GM19452 (cell line): Measurements from ENCODE around the gene CMIP.

ENCODE experiments used
- ATAC-seq: cut with Tn5 transposase; IDR thresholded peaks from one replicate; pipeline ENCODE4 v1.9.1; 2021; ENCODE audit not compliant: unreplicated experiment

Gene CMIP

DNA sequence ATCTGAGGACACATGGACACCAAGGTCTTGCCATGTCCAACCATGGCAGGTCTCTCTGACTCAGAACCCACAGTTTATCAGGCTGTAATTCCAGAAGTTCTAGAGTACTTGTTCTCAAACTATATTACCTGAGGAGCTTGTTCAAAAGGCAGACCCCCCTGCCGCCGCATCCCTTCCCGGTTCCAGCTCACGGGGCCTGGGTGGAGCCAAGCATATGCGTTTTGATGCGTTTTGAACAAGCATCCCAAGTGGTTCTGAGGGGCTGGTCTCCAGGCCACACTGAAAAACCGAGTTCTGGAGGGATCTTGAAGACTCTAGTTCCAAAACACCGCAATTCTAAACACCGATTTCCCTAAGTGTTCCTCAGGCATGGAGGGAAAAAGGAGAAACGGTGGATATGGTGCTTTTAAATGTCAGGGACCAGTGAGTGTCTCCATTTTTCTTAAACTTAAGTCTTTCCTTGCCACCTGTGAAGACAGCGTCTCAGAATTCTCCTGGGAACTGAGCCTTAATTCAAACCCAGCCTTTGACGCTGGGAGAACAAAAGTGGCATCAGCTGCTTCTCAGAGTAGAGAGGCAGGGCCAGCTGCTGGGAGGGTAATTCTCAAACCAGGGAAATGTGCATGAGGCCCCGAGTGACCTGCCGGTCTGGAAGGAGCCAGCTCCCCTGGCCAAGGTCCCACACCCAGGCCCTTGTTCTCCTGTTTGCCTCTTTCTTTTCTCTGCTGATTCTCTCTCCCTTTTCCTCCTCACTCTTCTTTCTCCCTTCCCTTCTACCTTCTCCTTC, 250.1 kb downstream of the CMIP start:
- ATAC-seq: no peak

DNA sequence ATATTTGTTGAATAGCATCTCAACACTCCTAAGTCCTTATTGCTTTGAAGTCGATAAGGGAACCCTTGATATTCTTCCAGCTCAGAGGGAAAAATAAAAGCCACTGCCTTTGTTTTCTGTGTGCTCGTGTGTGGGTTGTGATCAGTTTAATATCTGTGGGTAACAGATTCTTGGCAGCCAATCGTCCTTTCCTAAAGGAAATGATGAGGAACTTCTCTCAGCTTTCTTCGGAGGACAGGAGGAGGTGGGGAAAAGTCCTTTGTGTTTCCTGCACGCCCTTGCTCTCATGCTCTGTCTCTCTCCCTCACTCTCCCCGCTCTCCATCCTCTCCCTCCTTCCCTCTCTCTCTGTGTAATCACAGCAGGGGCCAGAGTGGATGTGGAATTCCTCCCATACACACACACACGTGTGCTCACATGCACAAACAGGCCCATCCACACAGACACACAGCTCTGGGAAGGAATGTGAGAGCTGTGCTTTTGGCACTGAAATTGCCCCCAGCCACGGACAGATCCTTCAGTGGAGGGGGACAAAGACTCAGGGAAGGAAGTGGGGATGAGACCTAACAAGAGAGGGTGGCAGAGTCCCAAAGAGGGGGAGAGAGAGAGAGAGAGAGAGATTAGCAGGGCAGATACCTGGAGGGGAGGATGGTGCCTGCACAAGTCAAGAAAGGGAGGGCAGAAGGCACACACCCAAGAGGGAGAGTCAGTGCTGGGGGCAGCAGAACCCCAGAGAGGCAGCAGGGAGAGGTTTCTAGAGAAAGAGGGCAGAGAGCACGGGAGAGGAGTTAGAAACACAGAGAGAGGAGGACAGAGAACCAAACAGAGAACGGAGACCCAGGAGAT, 250.9 kb downstream of the CMIP start:
- ATAC-seq: no peak

DNA sequence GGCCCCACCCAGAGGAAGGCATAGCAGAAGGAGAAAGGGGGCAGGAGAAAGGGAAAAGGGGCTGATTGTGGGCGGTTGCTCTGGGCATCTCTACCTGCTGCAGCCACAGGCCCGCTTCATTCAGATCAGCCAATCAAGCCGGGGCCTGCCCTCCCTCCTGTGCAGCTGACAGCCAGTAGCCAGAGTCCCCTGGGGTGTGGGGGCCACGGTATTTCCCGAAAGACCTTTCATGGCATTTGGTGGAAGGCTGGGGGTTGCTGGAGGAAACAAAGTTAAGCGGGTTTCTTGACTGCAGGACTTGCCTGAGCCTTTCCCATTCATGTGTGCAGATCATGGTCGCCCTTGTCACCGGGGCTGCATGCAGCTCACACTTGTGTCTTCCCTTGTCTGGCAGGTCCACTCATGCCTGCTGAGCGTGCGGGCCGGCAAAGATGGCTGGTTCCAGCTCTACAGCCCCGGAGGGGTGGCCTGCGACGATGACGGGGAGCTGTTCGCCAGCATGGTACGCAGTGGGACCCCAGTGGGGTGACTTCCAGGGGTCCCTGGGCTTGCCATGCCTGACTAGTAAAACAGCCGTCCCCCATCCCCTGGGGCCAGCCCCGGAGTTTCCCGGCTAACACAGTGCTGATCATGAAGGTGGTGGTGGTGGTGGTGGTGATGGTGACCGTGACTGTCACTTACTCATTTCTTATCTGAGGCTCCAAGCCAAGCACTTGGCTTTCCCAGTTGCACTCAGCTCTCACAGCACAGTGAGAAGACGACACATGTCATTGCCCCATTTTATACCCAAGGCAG, 251.8 kb downstream of the CMIP start:
- ATAC-seq: no peak

DNA sequence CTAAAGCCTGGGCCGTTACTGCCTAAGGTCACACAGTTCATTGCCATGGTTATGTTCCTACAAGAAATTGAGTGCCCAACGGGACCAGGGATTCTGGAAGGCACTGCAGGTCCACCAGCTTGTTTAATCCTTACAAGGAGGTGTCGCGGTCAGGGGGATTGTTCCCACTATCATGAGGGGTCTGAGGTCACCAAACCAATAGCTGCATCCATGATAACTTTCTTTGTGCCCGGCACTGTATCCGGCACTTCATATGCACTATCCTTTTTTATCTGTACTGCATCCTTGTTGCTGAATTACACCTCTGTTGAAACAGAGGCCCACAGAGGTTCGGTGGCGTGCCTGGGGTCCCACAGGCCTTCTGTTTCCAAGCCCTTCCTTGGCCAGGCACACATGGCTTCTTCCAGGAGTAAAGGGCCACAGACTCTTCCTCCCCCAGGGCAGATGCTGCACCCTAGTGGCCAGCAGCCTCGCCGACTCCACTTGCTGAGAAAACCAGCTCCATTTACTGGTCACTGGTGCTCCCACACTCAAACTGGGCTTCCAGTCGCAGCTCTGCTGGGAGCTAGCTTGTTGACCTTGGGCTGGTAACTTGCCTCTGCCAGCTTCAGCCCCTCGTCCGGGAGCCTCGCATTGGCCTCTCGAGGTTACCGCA, 252.5 kb downstream of the CMIP start:
- no peak for ATAC-seq

DNA sequence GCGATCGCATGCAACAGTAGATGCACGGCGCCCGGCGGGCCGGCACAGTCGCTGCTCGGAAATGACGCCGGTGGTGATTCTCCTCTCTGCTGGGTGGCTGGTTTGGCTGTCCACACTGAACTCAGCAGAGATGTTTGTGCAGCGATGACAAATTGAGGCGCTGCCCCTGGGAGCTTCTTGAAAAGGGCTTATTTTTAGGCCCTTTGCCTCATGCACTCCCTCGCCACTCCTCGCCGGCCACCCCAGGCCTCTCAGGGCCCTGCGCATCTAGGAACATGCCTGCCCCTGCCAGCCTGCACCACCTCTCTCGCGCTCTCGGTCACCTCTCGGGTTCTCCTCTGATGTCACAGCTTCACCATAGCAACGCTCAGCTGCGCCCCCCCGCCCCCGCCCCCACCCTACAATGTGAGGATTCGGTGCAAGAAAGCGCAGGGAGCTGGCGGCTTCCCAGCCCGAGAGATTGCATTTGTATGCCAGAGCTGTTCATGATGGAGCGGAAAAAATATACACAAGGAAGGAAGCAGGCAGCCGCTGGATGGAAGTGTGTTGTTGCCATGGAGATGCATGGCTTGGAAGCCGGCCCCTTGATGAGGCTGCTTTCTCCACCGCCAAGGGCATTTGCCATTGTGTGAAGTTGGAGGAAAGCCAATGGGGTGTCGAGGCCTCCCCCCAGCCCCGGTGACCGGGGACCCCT, 253.2 kb downstream of the CMIP start:
- no peak for ATAC-seq

DNA sequence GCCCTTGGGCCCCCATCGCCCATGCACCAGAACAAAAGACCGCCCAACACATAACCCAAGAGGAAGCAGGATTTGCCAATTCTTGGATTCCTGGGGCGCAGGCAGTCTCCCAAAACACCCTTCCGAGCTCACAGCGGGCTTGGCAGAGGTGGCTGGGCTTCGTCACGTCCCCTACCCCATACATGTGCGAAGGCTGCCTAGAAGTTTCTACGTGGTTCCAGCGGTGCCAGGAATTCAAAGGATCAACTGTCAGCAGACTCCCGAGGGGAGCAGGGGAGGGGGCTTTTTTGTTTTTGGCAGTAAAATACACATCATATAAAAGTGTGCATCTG, 253.7 kb downstream of the CMIP start:
- no peak for ATAC-seq

DNA sequence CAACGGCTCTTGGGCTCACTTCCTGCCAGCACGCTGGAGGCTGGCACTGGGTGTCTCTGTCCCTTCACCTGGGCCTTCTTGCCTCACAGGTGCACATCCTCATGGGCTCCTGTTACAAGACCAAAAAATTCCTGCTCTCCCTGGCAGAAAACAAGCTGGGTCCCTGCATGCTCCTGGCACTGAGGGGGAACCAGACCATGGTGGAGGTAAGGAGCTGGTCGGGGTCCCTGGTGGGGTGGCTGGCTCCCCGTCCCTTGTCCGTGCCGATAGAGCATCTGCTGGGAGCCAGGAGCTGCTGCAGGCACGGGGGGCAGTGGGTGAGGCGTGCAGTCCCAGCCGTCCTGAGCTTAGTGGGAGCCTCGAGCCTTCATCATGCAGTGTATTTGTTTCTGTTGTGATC, 255.0 kb downstream of the CMIP start:
- no peak for ATAC-seq

DNA sequence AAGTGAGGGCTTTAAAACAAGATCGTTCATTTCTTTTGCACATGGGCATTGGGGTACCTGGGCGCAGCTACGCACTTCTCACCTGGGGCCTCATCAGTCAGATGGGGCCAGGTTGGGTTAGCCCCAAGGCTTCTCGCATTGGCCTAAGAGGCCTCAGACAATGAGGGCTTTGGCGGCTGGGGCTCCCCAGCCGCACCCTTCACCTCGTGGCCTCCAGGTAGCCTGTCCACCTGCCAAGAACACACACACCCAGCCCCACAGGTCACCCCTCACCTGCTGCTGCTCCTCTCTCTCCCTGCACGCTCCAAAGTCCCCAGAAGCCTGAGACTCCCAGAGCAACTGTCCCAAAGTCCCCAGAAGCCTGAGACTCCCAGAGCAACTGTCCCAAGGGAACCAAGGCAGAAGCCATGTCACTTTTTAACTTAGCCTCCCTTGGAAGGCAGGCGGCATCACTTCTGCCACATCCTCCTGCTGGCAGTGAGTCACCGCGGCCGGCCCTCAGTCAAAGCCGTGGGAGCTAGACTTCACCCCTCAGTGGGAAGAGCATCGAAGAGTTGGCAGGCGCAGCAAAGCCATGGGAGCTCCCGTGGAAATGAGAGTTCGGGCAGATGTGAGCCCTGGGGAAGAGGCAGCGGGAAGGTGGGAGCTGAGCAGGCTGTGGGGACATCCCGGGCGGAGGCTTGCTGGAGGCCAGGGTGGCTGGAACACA, 255.6 kb downstream of the CMIP start:
- no peak for ATAC-seq

DNA sequence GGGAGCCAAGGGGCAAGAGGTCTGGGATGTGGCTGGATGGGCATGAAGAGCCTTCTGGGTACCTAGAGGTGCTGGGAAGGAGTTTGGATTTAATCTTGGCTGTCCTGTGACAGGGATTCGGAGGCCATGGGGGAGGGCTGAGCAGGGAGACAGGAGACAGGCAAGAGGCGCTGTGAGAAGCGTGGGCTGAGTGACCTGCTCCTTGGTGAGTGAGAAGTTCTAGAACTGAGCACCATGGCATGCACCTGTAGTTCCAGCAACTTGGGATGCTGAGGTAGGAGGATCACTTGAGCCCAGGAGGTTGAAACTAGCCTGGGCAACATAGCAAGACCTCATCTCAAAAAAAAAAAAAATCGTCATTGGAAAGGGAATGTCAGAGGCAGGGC, 256.2 kb downstream of the CMIP start:
- no peak for ATAC-seq

DNA sequence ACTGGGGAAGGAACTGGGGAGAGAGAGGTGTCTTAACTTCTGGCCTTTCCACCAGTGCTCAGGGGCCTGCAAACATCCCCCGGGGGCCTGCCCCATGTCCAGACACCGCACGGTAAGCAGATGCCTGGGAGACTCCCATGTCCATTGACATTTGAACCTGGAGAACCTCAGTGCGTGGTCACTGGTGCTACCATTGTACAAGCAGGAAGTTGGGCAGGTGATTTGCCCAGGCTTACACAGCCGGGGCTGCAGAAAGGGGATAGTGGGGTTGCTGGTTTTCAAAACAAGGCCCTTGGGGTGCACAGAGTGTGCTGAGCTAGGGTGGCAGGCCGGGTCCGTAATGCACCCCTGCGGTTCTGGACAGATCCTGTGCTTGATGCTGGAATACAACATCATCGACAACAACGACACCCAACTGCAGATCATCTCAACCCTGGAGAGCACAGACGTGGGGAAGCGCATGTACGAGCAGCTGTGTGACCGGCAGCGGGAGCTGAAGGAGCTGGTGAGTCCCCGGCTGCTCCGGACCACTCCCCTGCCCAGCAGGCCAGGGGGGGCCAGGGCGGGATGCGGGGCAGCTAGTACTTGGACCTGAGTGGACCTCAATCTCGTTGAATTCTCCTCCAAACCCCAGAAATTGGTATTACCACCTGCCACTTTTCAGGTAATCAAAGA, 256.8 kb downstream of the CMIP start:
- ATAC-seq: no peak

DNA sequence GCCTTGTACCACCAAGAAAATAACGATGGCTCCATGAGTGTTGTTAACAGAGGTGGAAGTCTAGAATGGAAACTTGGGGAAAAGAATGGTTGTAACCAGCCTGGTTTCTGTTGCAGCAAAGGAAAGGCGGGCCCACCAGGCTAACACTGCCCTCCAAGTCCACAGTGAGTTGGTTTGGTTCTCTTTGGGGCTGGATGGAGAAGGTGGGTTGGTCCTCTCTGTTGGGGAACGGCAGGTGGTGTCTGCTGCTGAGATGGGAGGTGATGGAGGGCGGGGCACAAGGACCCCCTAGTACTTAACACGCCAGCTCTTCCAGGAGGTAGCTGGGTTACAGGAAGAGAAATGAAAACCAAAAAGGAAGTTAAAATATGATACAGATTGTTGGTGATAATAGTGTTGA, 257.9 kb downstream of the CMIP start:
- no peak for ATAC-seq

DNA sequence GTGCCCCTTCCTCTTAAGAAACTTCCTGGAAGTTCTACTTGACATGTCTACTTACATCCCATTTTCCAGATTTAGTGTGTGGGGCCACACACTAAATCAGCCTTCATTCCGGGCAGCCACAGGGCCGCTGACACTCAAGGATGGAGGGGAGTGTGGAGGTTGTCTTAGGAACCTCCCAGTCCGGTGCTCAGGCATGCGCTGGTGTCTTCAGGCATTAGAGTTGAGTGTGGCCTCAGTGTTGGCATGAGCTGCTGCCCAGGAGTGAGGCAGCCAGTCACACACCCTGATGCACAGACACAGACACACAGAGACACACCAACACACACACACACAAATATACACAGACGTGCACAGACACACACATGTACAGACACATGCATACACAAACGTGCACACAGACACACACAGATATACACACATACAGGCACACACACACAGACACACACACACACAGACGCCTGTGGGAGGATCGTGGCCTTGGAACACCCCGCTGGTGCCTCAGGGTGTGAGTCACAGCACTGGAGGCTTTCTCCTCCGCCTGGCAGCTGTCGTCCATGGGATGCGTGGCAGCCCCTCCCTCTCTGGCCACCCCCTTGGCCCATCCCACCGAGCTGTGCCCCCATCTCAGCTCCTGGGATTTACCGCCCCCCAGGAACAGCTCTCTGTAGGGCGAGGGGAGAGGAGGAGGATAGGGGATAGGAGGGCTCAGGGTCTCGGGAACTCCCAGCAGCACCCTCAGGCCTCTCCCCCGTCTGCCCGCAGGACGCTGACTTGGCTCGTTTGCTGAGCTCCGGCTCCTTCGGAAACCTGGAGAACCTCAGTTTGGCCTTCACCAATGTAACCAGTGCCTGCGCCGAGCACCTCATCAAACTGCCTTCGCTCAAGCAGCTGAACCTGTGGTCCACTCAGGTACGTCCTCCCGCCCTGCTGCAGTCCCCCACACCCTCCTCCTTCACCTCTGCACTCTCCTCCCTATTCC, 258.9 kb downstream of the CMIP start:
- no peak for ATAC-seq

DNA sequence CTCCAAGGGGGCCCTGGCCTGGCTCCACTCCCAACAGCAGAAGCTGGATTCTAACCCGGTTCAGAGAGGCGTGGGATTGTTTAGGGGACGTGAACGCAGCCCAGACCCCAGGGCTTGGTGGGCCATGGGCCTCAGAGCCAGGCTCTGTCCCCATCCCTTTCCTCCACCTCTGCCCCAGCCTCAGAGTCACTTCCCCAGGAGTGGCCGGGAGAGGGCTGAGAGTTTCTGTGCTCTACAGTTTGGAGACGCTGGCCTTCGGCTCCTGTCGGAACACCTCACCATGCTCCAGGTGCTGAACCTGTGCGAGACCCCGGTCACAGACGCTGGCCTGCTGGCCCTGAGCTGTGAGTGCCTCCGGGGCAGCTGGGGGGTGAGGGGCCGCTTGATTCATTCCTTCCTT, 260.7 kb downstream of the CMIP start:
- ATAC-seq: no peak

DNA sequence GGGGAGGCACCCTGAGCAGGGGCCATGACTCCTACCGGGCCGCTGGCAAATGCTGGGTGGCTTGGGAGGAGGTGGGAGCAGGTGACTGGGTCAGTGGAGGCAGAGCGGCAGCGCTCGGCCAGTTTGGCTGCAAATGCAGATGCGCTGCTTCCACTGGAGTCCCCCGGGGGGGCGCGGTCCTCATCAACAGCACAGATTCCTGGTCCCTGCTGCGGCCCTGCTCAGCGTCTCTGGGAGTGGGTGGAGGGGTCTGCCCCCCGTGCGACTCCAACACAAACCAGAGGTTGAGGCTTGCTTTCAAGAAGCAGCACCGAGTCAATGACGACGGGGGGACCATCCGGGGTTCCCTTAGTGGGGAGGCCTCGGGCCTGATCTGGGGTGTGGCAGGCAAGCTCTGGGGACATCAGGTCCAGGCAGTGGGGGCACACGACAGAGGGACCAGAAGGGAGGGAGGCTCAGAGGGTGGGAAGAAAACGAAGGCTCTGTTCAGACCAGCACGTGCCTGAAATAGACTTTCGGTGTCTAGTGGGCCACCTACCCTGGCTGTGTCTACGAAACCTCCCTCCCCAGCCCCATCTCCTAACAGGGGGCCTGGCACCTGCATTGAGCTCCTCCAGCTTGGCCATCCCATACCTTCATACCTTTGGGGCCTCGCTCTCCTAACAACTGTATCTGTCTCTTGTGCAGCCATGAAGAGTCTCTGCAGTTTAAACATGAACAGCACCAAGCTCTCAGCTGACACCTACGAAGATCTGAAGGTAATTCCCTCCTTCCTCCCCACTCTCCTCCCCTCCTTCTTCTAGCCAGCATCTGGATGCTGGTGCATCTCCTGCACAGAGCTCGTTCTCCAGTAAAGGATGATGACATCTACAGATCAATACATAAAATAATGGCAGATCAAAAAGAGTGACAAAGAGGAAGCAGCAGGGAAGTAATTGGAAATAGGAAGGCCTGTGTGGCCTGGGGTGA, 262.0 kb downstream of the CMIP start:
- no peak for ATAC-seq

DNA sequence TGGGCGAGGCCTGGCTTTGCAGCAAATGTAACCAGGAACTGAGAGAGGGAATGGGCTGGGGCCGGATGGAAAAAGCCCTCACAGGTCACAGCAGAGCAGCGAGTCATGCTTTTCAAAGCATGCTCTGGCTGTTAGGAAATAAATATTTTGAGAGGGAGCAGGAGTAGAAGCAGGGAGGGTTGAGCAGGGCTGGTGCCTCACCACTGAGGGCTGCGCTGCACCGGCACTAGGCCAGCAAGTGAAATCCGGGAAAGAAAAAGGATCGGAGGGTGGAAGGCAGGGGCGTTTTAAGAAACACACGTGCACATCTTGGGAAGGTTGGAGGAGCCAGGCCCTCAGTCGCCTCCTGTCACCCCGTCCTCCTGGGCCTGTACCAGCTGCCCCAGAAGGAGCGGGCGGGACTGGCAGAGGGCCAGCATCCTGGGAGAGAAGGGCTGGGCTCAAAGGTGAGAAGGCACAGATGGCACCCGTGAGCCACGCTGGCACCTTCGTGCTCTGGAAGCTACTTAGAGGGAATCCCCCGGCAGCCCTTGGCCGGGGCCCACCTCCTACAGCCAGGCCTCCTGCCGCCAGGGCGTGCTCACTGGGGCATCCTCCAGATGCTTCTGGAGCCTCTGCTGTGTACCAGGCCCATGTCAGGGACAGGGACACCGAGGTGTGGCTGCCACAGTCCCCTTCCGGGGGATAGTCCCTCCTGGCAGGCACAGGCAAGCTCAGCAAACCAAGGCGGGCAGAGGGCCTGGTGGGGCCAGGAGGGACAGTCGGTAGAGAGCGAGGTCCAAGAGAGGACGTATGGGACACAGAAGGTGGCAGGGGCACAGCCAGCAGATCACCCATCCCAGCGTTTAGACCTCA, 263.0 kb downstream of the CMIP start:
- ATAC-seq: no peak
